CD14-positive monocyte (primary cell): ENCODE data around the gene VNN1. TPM values are rescaled to one million over a fixed set of nuclear protein-coding genes. Genes with fewer than 3 reads are reported as not detected.

Source experiments
- DNase-seq, 3 donors: peaks; one replicate each; pipeline ENCODE4 v3.0.0-alpha.2; 2011 to 2022
- H2AFZ ChIP-seq: 2 replicates; pipeline ENCODE4 v1.6.0; 2012; ENCODE audit warnings: mild to moderate bottlenecking, low read depth, low read length, inconsistent platforms; ENCODE audit not compliant: insufficient read depth, poor library complexity, severe bottlenecking
- H3K27ac ChIP-seq, 2 donors: 1 replicate in 1 of 2; 2 replicates in 1 of 2; pipeline ENCODE4 v1.5.1; 2012 to 2013; ENCODE audit warnings: low read length in 2 of 2, control low read depth in 1 of 2, inconsistent platforms in 1 of 2, low read depth in 1 of 2, mild to moderate bottlenecking in 1 of 2
- H3K27me3 ChIP-seq, 2 donors: one replicate each; pipeline versions ENCODE4 v1.6.0 to v1.6.1; 2011 to 2013; ENCODE audit warnings: low read length in 2 of 2; ENCODE audit not compliant: control insufficient read depth in 2 of 2, insufficient read depth in 2 of 2
- H3K36me3 ChIP-seq, 2 donors: replicated peaks in 1 of 2; 1 replicate in 1 of 2; 2 replicates in 1 of 2; pipeline versions ENCODE4 v1.5.1 to v1.6.1; 2012 to 2013; ENCODE audit warnings: low read length in 2 of 2, control low read depth in 1 of 2, inconsistent platforms in 1 of 2, mild to moderate bottlenecking in 1 of 2; ENCODE audit not compliant: insufficient read depth in 2 of 2, control insufficient read depth in 1 of 2
- H3K4me1 ChIP-seq, 2 donors: 1 replicate in 1 of 2; 2 replicates in 1 of 2; pipeline versions ENCODE4 v1.5.1 to v1.6.1; 2012 to 2013; ENCODE audit warnings: low read length in 2 of 2, control low read depth in 1 of 2, inconsistent platforms in 1 of 2, mild to moderate bottlenecking in 1 of 2, moderate library complexity in 1 of 2; ENCODE audit not compliant: insufficient read depth in 2 of 2, control insufficient read depth in 1 of 2
- H3K4me2 ChIP-seq: replicated peaks from 2 replicates; pipeline ENCODE3; 2012; ENCODE audit warnings: low read length, moderate library complexity, mild to moderate bottlenecking; ENCODE audit not compliant: poor library complexity, severe bottlenecking; ENCODE audit errors: extremely low read depth
- H3K4me3 ChIP-seq, 3 experiments: fragments of 200-600 bp in 1 of 3; sonication (generic) in 1 of 3; replicated peaks in 1 of 3; 1 replicate in 2 of 3; 2 replicates in 1 of 3; pipeline ENCODE4 v1.5.1; 2011 to 2013; ENCODE audit warnings: low read length in 3 of 3, mild to moderate bottlenecking in 3 of 3, control low read depth in 2 of 3, low read depth in 2 of 3, inconsistent platforms in 1 of 3, moderate library complexity in 1 of 3
- H3K79me2 ChIP-seq: 2 replicates; pipeline ENCODE4 v1.6.0; 2012; ENCODE audit warnings: mild to moderate bottlenecking, control low read depth, inconsistent platforms, low read length, moderate library complexity; ENCODE audit not compliant: insufficient read depth
- H3K9ac ChIP-seq: 2 replicates; pipeline ENCODE4 v1.6.0; 2017; ENCODE audit warnings: low read length, mild to moderate bottlenecking; ENCODE audit not compliant: insufficient read depth, poor library complexity, severe bottlenecking
- H3K9me3 ChIP-seq, 2 donors: replicated peaks in 1 of 2; 1 replicate in 1 of 2; 2 replicates in 1 of 2; pipeline versions ENCODE4 v1.5.1 to v1.6.1; 2012 to 2013; ENCODE audit warnings: low read length in 2 of 2, control low read depth in 1 of 2; ENCODE audit not compliant: control insufficient read depth in 1 of 2, insufficient read depth in 1 of 2
- H4K20me1 ChIP-seq: 2 replicates; pipeline ENCODE4 v1.6.0; 2012; ENCODE audit warnings: mild to moderate bottlenecking, low read length, control low read depth, moderate library complexity; ENCODE audit not compliant: insufficient read depth
- H3K27ac Mint-ChIP-seq, 7 donors: one replicate each; pipeline ENCODE4 v1.8.0; 2020; ENCODE audit warnings: mild to moderate bottlenecking in 7 of 7, mixed read lengths in 7 of 7, moderate library complexity in 6 of 7, inconsistent platforms in 2 of 7
- H3K27me3 Mint-ChIP-seq, 3 donors: one replicate each; pipeline ENCODE4 v1.8.0; 2021 to 2022; ENCODE audit warnings: low read depth in 3 of 3, mild to moderate bottlenecking in 3 of 3, mixed read lengths in 3 of 3, moderate library complexity in 3 of 3, inconsistent platforms in 1 of 3
- H3K36me3 Mint-ChIP-seq, 2 donors: one replicate each; pipeline ENCODE4 v1.8.0; 2020; ENCODE audit warnings: mixed read lengths in 2 of 2, inconsistent platforms in 1 of 2, mild to moderate bottlenecking in 1 of 2
- H3K4me1 Mint-ChIP-seq: one replicate; pipeline ENCODE4 v1.8.0; 2020; ENCODE audit warnings: mild to moderate bottlenecking, mixed read lengths
- H3K4me3 Mint-ChIP-seq, 2 donors: one replicate each; pipeline ENCODE4 v1.8.0; 2020; ENCODE audit warnings: mild to moderate bottlenecking in 2 of 2, mixed read lengths in 2 of 2, moderate library complexity in 1 of 2
- H3K9me3 Mint-ChIP-seq, 7 donors: one replicate each; pipeline ENCODE4 v1.8.0; 2020 to 2022; ENCODE audit warnings: mixed read lengths in 7 of 7, mild to moderate bottlenecking in 6 of 7, moderate library complexity in 6 of 7, inconsistent platforms in 2 of 7
- WGBS: methylation state at CpG from one replicate; pipeline ENCODE4 v1.1.5; 2013; ENCODE audit warnings: missing lambda C conversion rate; ENCODE audit not compliant: insufficient coverage; 5-methylcytosine and 5-hydroxymethylcytosine counted together
- intact Hi-C, 2 donors: fragments of 100-400 bp; cut with micrococcal nuclease; formaldehyde crosslinking; loops; one replicate each; pipeline versions ENCODE4 v1.15.0 to v1.15.1; 2023
- polyA plus RNA-seq, 3 donors: library from polyadenylated mRNA; depleted of rRNA in 1 of 3; unstranded in 2 of 3; stranded (reverse) in 1 of 3; fragments of 300-500 nt in 2 of 3; fragments of >200 nt in 1 of 3; fragmentation: Illumina TruSeq in 2 of 3; gene quantifications; 1 replicate in 2 of 3; 2 replicates in 1 of 3; pipeline ENCODE4 v1.2.3, GENCODE V29; 2012 to 2021
- TF ChIP-seq, protein P1 (sequence below): fragments of 200-600 bp; IDR thresholded peaks from one replicate; pipeline ENCODE4 v1.8.0; 2022; ENCODE audit warnings: antibody characterized with exemption, mild to moderate bottlenecking

Gene VNN1
- polyA plus RNA-seq, 3 donors, result 7.9 to 61.2 (median 47.9) TPM

DNA sequence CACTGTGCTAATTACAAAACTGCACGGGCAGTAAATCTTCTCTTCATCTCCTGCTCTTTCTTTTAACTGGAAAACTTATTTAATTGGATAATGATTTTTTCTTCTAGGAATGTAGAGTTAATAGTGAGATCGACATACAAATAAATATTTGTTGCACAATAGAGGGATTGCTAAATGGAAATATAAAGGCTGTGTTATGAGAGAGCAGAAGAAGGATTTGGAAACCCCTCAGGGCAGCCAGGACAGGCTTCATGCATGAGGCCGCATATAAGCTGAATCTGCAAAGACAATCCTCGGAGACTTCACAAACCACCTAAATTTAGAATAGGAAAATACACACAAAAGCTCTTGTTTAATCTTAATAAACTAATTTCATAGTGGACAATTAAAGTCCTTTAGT is 51.9 kb downstream of the VNN1 start:
- peaks cover 0 to 5% (median 2%) of the 10 kb centered on the region in 3 donors for H3K27me3 Mint-ChIP-seq
- Histone ChIP-seq H3K4me2 (no peak overlapping the region), H2AFZ (no peak overlapping the region), H3K79me2 (no peaks in the 10 kb centered on the region), H3K36me3 (no peaks in the 10 kb centered on the region), H4K20me1 (no peaks in the 10 kb centered on the region), H3K9ac (no peak overlapping the region), H3K27ac (no peak overlapping the region), H3K4me3 (no peak overlapping the region), H3K4me1 (no peaks in the 10 kb centered on the region), H3K9me3 (no peaks in the 10 kb centered on the region), H3K27me3 (no peaks in the 10 kb centered on the region)
- whole genome bisulfite sequencing, result no CpG with 5 or more reads among the region's 4 CpGs
- no peak overlapping the region for H3K4me3 Mint-ChIP-seq
- H3K4me1 Mint-ChIP-seq, result no peaks in the 10 kb centered on the region
- no peaks in the 10 kb centered on the region for H3K36me3 Mint-ChIP-seq
- intact Hi-C loops, result loop anchor here in 1 of 2 donors (10.0 kb wide), 1 partner anchor 147 kb away; the partner anchor contains the start of gene STX7
- peaks cover 0 to 2% (median 0%) of the 10 kb centered on the region in 7 donors for H3K9me3 Mint-ChIP-seq
- H3K27ac Mint-ChIP-seq, result no peak overlapping the region
- TF ChIP-seq, protein P1, sequence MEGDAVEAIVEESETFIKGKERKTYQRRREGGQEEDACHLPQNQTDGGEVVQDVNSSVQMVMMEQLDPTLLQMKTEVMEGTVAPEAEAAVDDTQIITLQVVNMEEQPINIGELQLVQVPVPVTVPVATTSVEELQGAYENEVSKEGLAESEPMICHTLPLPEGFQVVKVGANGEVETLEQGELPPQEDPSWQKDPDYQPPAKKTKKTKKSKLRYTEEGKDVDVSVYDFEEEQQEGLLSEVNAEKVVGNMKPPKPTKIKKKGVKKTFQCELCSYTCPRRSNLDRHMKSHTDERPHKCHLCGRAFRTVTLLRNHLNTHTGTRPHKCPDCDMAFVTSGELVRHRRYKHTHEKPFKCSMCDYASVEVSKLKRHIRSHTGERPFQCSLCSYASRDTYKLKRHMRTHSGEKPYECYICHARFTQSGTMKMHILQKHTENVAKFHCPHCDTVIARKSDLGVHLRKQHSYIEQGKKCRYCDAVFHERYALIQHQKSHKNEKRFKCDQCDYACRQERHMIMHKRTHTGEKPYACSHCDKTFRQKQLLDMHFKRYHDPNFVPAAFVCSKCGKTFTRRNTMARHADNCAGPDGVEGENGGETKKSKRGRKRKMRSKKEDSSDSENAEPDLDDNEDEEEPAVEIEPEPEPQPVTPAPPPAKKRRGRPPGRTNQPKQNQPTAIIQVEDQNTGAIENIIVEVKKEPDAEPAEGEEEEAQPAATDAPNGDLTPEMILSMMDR, result no peak
- no peak for DNase-seq

DNA sequence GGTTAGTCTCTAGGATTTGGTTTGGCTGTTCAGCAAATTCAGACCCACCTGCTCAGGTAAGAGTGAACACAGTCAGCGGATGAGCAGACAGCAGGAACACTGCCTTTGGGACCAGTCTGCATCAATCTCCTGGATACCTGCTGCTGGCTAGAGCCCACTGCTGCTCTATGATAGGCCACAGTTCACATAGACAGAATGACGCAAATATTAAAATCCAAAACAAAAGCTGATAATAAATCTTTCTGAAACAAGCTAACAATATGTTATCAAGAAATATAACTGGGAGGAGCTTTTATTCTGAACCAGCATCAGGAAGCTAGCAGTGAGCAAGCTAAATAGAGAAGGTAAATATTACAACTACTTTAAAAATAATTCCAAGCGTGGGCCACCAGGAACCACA is 54.8 kb downstream of the VNN1 start, which contains the start of gene TAAR1:
TAAR1 (minus strand) TSS at position 101 of the 400 bp plus-strand sequence. CDS start 13,179 bp downstream, outside the sequence.
- WGBS, result 88% methylated on average over 1 of the region's 3 CpGs
- TF ChIP-seq, protein P1, result no peak
- Mint-ChIP-seq H3K36me3 (no peaks in the 10 kb centered on the region), H3K9me3 (peaks cover 0 to 2% (median 0%) of the 10 kb centered on the region in 7 donors), H3K4me3 (no peak within 1 kb of the TSS), H3K27ac (no peak within 1 kb of the TSS), H3K27me3 (peaks cover 1 to 8% (median 2%) of the 10 kb centered on the region in 3 donors), H3K4me1 (no peaks in the 10 kb centered on the region)
- H3K4me2 ChIP-seq, result no peak within 1 kb of the TSS
- H3K4me3 ChIP-seq, result no peak within 1 kb of the TSS
- no peaks in the 10 kb centered on the region for H3K4me1 ChIP-seq
- H3K27me3 ChIP-seq, result no peaks in the 10 kb centered on the region
- intact Hi-C loops, result no loop called here
- H3K36me3 ChIP-seq, result no peaks in the 10 kb centered on the region
- H2AFZ ChIP-seq, result no peak within 1 kb of the TSS
- H3K27ac ChIP-seq, result no peak within 1 kb of the TSS
- H3K9me3 ChIP-seq, result no peaks in the 10 kb centered on the region
- H3K79me2 ChIP-seq, result no peaks in the 10 kb centered on the region
- no peaks in the 10 kb centered on the region for H4K20me1 ChIP-seq
- H3K9ac ChIP-seq, result no peak within 1 kb of the TSS
- DNase-seq, result no peak
